ENCODE results near the gene VSTM2B. TPM values are rescaled to one million over a fixed set of nuclear protein-coding genes. Genes with fewer than 3 reads are reported as not detected.

The VSTM2B gene
- total RNA-seq, 4 donors from 2014 or later = not detected

DNA sequence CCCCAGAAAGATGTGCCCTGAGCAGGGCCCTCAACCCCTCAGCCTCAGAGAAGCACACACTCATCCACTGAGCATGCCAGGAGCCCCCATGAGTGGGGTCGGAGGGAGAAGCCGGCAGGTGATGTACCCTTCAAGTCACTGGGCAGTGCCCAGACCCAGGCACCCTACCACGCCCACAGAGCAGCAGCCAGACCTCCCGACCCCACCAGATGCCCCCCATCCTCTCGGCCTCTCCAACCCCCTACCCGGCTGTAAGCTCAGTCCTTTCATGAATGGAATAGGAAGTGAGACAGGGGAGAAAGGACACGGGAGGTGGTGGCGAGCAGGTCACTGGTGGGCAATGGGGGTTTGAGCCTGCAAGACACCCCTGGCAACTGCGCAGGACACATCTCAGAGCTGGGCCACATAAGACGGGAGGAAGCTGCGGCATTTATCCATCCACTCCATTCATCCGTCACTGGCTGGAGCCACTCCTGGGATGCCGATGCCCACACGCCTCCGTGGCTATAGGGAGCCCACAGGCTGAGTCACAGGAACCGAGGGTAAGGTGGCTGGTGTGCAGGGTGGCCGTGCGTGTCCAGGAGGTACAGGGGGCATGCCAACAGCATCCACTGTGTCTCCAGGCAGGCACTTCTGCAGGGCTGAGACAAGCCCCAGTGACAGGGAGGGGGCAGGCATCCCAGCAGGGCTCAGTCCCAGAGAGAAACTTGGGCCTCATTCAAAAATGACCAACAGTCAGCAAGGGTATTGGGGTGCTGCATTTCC is 23.8 kb upstream of the VSTM2B start:
- Histone ChIP-seq H3K36me3 (no peaks in the 10 kb centered on the region), H3K4me1 (no peaks in the 10 kb centered on the region), H3K9me3 (no peaks in the 10 kb centered on the region), H3K27ac (no peak overlapping the region), H3K27me3 (no peaks in the 10 kb centered on the region), H3K4me3 (no peak overlapping the region)
- DNase-seq = no peak
- no peak for TF ChIP-seq POLR2A (IDR thresholded peaks at IDR 0.05)
- TF ChIP-seq, protein P1, sequence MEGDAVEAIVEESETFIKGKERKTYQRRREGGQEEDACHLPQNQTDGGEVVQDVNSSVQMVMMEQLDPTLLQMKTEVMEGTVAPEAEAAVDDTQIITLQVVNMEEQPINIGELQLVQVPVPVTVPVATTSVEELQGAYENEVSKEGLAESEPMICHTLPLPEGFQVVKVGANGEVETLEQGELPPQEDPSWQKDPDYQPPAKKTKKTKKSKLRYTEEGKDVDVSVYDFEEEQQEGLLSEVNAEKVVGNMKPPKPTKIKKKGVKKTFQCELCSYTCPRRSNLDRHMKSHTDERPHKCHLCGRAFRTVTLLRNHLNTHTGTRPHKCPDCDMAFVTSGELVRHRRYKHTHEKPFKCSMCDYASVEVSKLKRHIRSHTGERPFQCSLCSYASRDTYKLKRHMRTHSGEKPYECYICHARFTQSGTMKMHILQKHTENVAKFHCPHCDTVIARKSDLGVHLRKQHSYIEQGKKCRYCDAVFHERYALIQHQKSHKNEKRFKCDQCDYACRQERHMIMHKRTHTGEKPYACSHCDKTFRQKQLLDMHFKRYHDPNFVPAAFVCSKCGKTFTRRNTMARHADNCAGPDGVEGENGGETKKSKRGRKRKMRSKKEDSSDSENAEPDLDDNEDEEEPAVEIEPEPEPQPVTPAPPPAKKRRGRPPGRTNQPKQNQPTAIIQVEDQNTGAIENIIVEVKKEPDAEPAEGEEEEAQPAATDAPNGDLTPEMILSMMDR (IDR thresholded peaks at IDR 0.05) = no peak
- intact Hi-C loops (cut with DNase I; ENCODE audit: low total_unique reads) = no loop called here

DNA sequence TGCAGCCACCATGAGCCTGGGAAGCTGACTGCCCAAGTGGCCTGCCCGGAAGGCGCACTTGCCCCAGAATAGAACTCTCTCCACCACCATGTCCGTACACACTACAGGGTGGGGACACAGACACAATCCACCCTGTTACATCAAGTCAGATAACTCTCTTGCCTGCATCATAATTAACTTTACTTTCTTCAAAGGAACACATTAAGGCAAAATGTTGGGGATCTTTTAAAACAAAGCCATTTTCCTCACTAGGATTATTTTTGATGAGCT is 23.3 kb upstream of the VSTM2B start:
- H3K27me3 ChIP-seq = no peaks in the 10 kb centered on the region
- intact Hi-C loops (cut with DNase I; ENCODE audit: low total_unique reads) = no loop called here
- no peak overlapping the region for H3K27ac ChIP-seq
- no peaks in the 10 kb centered on the region for H3K9me3 ChIP-seq
- no peak overlapping the region for H3K4me3 ChIP-seq
- H3K4me1 ChIP-seq = no peaks in the 10 kb centered on the region
- H3K36me3 ChIP-seq = no peaks in the 10 kb centered on the region
- TF ChIP-seq, protein P1 (IDR thresholded peaks at IDR 0.05) = no peak
- no peak for TF ChIP-seq POLR2A (IDR thresholded peaks at IDR 0.05)
- no peak for DNase-seq

DNA sequence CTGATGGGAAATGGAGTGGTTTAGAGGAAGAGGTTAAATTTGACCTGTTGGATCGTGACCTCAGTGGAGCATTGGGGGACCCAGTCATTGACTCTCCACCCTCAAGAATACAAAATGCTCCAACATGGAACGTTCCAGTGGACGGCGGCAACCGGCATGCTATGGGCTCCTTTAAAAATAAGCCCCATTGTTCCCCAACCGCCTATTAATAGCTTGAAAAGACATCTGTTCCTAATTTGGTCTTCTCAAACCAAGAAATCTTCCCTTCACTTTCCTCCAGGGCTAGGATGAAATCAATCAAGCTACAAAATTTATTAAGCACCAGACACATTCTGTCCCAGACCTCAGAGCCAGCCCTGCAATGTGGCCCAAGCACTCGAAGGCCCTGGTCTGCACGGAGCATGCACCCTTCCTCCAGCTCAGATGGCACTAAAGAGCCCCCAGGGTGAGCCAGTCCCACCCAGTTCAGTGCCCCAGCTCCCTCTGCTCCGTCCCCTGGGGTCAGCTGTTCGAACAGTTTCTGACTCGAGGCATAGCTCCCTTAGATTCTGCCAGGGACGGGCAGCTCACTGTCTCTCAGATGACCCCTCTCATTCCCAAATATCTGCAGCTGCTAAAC is 22.5 kb upstream of the VSTM2B start:
- H3K9me3 ChIP-seq = no peaks in the 10 kb centered on the region
- DNase-seq = no peak
- intact Hi-C loops (cut with DNase I; ENCODE audit: low total_unique reads) = no loop called here

DNA sequence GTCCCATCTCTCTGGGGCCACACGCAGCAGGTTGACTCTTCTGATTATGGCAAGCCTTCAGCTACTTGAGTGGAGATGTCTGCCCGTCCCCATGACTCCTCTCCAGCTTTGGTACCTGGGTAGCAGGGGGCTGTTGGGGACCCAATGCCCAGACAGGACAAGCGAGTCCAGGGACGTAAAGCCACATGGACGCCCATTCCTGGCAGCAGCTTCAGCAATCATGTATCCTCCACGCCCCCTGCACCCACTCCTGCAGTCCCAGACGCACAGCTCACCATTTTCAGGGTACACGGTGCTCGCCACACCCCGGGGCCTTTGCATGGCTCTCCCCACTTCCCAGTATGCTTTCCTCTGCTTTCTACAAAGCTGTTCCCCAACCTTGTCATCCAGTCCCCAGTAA is 22.0 kb upstream of the VSTM2B start:
- no peaks in the 10 kb centered on the region for H3K9me3 ChIP-seq
- H3K27me3 ChIP-seq = no peaks in the 10 kb centered on the region
- H3K4me3 ChIP-seq = no peak overlapping the region
- no peaks in the 10 kb centered on the region for H3K4me1 ChIP-seq
- H3K36me3 ChIP-seq = no peaks in the 10 kb centered on the region
- no peak for TF ChIP-seq POLR2A (IDR thresholded peaks at IDR 0.05)
- TF ChIP-seq, protein P1 (IDR thresholded peaks at IDR 0.05) = no peak
- intact Hi-C loops (cut with DNase I; ENCODE audit: low total_unique reads) = no loop called here
- H3K27ac ChIP-seq = no peak overlapping the region
- no peak for DNase-seq

More for the DNA sequence above, 22.5 kb upstream of the VSTM2B start:
- no peak overlapping the region for H3K4me3 ChIP-seq
- H3K4me1 ChIP-seq = no peaks in the 10 kb centered on the region
- no peak for TF ChIP-seq POLR2A (IDR thresholded peaks at IDR 0.05)
- TF ChIP-seq, protein P1 (IDR thresholded peaks at IDR 0.05) = no peak
- no peaks in the 10 kb centered on the region for H3K36me3 ChIP-seq
- no peak overlapping the region for H3K27ac ChIP-seq
- no peaks in the 10 kb centered on the region for H3K27me3 ChIP-seq

DNA sequence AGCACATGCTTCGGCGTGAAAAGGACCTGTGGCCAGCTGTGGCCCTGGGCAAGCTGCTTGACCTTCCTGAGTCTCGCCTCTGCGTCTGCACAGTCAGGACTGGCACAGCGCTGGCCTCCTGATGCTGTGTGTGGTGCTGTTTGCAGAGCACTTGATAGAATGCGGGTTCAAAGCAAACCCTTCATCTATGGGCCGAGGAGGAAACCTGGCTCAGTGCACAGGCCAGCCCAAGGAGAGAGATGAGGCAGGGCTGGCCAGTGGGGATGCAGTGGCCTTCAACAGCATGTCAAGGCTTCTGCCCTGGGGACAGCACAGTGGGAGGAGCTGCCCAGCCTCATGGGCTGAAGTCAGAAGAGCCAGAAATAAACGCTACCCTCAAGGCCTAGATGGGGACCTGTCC is 21.3 kb upstream of the VSTM2B start:
- Histone ChIP-seq H3K4me1 (no peaks in the 10 kb centered on the region), H3K36me3 (no peaks in the 10 kb centered on the region), H3K27me3 (no peaks in the 10 kb centered on the region), H3K27ac (no peak overlapping the region), H3K4me3 (no peak overlapping the region), H3K9me3 (no peaks in the 10 kb centered on the region)
- DNase-seq = no peak
- intact Hi-C loops (cut with DNase I; ENCODE audit: low total_unique reads) = no loop called here
- TF ChIP-seq, protein P1 (IDR thresholded peaks at IDR 0.05) = no peak
- no peak for TF ChIP-seq POLR2A (IDR thresholded peaks at IDR 0.05)

Data from uterus (tissue), 4 donors.